ENCODE data around the gene NAT14.

DNA sequence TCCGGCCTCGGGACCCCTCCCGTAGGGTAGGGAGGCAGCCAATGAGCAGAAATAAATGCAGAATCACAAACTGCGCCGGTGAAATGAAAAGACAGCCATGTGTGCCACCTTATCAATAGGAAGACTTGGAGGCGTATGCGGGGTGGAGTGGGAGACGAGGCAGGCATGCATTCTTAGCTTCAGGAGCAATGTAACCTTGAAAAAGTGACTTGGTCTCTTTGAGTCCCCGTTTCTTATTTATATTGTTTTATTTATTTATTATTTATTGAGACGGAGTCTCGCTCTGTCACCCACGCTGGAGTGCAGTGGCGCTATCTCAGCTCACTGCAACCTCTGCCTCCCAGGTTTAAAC is 19.2 kb downstream of the NAT14 start:
- TF ChIP-seq SIN3A (IDR thresholded peaks at IDR 0.05; ENCODE audit: borderline replicate concordance, insufficient read depth, low read length) (no peak), POLR2AphosphoS5 (IDR thresholded peaks at IDR 0.05; ENCODE audit: low read depth, low read length) (no peak), TAF1 (IDR thresholded peaks at IDR 0.05; ENCODE audit: borderline replicate concordance, insufficient read depth, low read length) (no peak)
